HG02870 (cell line): Measurements from ENCODE around the gene PCED1B.
"Not testable (repeated sequence)": the region's sequence is repeated elsewhere in the genome, so short reads cannot be mapped to it uniquely, and the experiment has no call there.

Source experiments
- ATAC-seq: cut with Tn5 transposase; IDR thresholded peaks from one replicate; pipeline ENCODE4 v1.9.1; 2021; ENCODE audit warnings: mild to moderate bottlenecking, moderate library complexity; ENCODE audit not compliant: unreplicated experiment

PCED1B gene, protein sequence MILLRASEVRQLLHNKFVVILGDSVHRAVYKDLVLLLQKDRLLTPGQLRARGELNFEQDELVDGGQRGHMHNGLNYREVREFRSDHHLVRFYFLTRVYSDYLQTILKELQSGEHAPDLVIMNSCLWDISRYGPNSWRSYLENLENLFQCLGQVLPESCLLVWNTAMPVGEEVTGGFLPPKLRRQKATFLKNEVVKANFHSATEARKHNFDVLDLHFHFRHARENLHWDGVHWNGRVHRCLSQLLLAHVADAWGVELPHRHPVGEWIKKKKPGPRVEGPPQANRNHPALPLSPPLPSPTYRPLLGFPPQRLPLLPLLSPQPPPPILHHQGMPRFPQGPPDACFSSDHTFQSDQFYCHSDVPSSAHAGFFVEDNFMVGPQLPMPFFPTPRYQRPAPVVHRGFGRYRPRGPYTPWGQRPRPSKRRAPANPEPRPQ

DNA sequence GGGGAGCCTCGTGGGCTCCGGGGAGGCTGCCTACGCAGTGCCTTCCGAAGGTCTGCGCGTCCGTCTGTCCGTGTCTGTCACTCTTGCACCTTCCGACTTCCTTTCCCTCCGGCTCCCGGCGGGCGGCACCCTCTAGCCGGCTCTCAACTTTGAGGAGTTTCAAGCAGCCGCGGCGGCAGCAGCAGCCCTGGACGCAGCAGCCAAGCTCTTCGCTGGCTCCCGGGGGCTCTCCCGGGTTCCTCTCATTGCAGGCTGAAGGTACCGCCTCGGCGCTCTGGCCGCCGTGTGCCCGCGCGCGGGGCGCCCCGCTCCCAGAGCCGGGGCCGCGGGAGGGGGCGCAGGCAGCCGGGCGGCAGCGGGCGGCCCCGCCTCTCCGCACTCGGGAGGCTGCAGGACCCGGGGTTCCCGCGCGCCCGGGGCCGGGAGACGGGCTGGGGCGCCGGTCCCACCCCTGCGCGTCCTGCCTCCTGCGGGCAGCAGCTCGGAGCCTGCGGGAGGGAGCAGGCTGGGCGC lies at the start of gene PCED1B, which contains the start of gene AMIGO2:
Gene PCED1B (plus strand): TSS at position 154 of the 513 bp plus-strand sequence. CDS start 155,443 bp downstream, outside the sequence.
Gene AMIGO2 (minus strand): TSS at position 492 of the 513 bp plus-strand sequence. CDS start 957 bp downstream, outside the sequence.
- peak; percentile 64 for ATAC-seq

DNA sequence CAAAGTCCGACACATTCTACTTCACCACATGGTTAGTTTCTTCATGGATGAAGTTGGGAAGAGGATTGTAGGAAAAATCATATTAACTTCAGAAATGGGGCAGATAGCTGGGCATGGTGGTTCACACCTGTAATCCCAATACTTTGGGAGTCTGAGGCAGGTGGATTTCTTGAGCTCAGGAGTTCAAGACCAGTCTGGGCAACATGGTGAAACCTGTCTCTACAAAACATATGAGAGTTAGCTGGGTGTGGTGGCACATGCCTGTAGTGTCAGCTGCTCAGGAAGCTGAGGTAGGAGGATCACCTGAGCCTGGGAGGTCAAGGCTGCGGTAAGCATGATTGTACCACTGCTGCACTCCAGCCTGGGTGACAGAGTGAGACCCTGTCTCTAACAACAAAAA lies 49.5 kb upstream of the PCED1B start:
- ATAC-seq: no peak

DNA sequence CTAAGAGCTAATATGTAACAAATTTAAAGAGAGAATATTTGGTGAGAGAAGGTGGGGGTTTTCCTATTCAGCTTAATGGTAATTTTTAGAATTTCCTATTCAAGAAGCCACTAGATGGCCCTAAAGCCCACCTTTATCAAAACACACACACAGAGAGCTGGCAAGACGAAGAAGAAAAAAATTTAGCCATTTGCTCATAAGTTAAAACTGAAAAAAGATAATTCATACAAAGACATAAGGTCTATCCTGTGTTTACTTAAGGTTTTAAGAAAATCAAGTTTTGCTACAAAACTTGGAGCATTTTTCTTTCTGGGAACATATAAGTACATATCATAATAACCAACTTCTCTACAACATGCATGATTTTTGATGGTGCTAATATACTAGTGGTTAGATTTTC lies 46.8 kb upstream of the PCED1B start:
- no peak for ATAC-seq

DNA sequence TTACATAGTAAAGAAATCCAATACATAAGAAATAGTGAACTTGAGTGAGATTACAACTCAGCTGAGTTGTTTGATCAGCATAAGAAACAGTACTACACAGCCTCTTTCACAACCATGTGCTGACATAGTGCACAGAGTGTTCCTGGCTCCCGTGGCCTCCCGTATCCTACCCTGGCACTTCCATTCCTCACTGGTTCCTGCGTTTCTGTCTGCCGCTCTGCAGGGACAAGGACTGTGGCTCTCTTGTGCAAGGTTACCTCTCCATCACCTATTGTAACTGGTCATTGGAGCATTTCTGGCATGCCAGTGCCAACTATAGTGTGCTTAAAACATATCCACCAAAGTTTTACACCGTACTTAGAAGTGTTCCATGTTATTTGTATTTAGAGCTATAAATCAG lies 46.3 kb upstream of the PCED1B start:
- ATAC-seq: no peak

DNA sequence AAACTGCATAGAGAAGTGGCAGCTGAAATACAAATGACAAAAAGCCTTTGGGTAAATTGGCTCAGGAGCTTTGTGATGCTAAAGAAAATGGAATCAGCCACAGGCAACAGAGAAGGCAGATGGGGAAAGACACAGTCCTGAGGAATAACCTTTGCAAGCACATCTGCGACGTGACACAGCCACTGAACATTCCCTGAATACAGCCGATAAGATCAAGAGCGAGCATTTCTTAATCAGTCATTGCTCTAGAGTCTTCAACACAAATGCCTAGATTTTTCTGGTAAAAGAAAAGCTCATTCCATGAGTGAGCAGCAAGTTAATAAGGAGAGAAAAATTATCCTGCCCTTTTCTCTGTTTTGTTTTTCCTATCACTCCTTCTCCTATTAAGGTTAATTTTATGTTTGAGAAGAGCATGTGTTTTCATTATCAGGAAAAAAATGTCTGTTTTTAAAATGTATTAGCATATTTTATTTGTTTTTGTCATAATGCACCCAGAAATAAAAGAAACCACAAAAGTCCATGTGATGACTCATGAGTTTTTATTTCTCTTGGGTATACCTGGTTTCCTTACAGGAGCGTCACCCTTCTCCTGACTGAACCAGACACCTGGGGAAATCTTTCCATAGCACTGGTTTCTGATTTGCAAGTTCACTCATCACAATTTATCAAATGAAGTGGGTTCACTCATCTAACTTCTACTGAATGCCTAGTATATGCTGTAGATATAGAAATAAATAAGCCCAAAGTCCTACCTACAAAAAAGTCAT lies 45.4 kb upstream of the PCED1B start:
- no peak for ATAC-seq

DNA sequence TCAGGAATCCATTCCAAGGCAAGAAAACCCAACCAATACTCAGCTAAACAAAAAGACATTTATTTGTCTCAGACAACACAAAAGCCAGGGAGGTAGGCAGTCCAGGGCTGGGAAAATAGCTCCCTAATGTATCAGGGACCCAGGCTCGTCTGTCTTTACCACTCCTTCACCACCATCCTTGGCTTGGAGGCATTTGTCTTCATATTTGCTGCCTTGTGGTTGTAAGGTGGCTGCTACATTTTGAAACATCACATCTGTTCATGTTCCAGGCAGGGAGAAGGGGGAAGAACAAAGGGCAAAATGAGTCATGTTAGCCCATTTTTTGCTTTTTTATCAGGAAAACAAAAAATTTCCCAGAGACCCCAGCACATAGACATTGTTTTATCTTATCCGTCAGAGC lies 44.8 kb upstream of the PCED1B start:
- ATAC-seq: no peak

DNA sequence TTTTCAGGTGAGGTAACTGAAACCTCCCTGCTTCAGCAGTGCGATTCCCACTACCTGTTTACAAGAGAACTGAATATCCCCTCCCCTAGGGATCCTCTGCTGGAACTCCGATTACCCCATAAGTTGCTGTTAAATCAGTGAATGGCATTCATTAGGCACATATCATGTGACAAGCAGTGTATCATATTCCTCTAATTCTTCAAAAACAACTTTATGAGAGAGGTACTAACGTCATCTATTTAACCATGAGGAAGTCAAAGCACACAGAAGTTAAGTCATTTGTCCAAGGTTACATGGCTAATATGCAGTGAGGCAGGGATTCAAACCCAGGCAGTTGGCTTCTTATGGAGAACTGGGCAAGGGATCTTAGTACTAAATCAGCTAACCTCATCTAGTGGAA lies 43.9 kb upstream of the PCED1B start:
- ATAC-seq: no peak

DNA sequence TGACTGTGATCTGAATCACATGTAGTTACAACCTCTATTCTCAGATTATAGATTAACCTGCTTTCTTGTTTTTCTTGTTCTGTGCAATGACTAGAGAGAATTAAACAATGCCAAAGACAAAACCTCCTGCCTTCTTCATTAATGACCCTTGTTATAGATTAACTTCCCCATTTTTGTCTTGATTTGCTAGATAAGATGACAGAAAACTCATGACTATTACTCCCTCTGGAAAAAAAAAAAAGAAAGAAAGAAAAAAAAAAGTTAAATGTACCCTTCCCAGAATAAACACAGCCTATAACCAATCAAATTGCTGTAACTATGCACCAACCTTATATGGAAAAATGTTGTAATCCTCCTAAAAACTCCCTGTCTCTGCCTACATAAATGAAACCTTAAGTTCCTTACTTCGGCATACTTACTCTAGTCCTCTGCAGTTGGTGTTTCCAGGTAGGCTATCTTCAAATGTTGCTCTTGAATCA lies 41.1 kb upstream of the PCED1B start:
- ATAC-seq: no peak

DNA sequence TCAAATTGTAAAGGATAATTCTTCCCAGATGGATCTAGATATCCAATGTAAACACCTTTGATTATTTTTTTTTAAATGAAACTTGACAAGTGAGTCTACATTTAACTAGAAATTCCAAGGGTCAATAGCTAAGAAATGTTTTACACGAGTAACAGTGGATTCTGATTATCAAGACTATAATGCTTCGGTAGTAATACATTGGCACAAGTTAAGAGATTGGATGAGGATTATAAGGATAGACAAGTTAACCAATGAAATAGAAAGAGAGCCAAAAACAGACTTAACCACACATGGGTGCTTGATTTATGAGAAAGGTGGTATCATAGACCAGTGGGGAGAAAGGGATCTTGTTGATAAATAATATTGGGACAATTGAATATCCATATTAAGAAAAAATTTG lies 40.3 kb upstream of the PCED1B start:
- ATAC-seq: no peak

DNA sequence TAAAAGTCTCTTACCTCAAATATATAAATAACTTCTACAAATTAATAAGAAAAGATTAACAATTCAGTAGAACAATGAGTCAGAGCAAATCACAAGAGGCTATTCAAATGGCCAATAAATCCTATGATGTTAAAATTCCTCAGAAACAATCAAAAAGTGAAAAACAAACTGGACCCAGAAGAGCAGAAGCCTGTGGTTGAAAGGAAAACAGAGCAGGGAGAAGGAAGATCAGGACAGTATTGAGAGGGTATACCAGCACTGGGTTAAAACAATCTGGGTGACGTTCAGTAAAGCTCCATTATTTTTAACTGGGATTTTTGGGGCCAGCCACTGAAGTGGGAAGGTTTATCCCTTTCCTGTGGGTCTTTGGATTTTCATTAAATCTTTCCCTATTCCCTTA lies 39.7 kb upstream of the PCED1B start:
- no peak for ATAC-seq

DNA sequence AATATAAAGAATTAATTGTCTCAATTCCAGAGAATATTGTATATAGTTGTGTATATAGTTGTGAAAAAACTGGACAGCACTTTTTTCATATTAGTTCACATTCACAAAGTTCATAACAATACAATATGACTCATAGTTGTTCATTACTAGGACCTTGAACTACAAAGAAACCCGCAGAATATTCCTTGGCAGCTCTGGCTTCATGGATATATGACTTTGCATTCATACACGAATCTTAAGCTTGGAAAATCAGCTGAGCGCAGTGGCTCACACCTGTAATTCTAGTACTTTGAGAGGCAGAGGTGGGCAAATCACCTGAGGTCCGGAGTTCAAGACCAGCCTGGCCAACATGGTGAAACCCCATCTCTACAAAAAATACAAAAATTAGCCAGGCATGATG lies 38.1 kb upstream of the PCED1B start:
- ATAC-seq: no peak

DNA sequence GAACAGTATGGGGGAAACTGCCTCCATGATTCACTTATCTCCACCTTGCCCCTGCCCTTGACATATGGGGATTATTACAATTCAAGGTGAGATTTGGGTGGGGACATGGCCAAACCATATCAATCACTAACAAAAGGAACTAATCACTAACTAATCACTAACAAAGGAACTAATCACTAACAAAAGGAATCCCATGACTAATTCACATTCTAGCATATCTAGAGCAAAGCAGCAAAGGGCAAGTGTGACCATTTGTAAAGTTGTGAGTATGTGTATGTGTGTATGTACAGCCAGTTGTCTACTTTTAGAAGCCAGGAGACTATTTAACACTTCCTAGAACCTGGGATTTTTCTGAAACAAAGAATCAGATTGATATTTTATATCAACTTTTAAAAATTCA lies 30.9 kb upstream of the PCED1B start:
- no peak for ATAC-seq

DNA sequence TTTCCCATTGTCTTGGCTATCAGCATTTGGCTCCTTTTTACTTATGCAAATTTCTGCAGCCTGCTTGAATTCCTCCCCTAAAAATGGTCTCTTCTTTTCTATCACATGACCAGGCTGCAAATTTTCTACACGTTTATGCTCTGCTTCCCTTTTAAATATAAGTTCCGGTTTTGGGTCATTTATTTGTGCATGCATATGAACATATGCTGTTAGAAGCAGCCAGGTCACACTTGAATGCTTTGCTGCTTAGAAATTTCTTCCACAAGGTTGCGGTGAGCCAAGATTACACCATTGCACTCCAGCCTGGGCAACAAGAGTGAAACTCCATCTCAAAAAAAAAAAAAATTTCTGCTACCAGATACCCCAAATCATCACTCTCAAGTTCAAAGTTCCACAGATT lies 28.1 kb upstream of the PCED1B start:
- not testable (repeated sequence) for ATAC-seq

DNA sequence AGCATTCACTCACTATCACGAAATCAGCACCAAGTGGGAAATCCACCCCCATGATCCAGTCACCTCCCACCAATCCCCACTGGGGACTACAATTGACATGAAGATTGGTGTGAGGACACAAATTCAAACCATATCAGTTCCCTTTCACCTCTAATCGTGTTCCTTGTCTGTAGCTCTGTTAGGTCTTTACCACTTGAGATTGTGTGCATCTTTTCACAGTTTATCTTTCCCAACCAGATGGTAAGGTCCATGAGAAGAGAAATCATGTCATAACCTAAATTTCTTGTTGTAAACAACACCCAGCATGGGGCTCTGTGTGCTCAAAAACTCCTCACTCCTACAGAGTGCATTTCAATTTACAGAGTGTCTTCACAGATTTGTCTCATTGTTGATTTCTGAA lies 27.1 kb upstream of the PCED1B start:
- no peak for ATAC-seq

DNA sequence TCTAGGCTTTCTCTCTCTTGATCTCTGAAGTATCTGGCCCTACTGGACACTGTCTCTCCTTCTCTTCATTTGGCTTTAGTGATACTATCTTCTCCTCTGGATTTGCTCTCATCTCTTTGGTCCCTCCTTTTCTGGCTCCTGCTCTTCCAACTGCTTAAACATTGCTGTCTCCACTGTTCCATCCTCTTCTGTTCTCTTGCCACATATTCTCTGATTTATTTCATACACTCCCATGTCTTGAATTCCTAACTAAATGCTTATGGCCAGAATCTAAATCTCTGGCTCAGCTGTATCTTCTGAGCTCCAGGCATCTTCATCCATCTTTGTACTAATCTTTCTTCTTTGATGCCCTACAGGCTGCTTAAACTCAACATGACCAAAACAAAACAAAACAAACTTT lies 25.5 kb upstream of the PCED1B start:
- ATAC-seq: no peak

DNA sequence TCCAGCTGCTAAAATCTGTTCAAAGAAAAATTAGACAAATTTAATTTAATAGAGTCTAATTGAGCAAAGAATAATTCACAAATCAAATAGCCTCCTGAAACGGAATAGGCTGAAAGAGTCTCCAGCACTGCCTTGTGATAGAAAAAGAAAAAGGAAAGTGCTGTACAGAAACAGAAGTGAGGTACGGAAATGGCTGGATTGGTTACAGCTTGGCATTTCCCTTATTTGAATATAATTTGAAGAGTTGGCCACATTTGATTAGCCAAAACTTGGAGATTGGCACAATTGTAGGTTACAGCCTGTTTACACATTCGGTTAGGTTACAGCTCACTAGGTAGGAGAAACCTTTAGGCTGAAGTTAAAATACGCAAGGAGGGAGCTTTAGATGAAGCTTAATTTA lies 24.8 kb upstream of the PCED1B start:
- ATAC-seq: no peak

DNA sequence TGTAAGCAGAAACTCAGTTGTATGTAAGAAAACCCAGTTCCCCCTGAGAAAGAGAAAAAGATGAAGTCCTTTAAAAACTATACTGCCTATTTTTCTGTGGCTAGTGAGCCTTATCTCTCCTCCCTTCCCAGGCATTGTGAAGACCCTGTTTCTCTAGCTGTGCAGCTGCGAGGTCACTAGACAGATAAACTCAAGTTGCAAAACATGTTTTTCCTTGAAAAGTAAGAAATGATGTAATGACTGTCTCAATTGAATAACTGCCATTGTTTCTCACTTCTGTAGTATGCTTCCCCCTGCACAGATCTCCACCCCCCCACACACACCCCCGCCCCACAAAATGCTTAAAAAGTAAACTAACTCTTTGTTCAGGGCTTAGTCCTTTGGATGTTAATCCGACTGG lies 23.6 kb upstream of the PCED1B start:
- ATAC-seq: not testable (repeated sequence)

DNA sequence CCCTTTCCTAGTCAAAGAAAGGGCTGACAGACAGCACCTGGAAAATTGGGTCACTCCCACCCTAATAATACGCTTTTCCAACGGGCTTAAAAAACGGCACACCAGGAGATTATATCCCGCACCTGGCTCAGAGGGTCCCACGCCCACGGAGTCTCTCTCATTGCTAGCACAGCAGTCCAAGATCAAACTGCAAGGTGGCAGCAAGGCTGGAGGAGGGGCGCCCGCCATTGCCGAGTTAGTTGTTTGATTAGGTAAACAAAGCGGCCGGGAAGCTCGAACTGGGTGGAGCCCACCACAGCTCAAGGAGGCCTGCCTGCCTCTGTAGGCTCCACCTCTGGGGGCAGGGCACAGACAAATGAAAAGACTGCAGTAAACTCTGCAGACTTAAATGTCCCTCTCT lies 22.5 kb upstream of the PCED1B start:
- ATAC-seq: not testable (repeated sequence)

DNA sequence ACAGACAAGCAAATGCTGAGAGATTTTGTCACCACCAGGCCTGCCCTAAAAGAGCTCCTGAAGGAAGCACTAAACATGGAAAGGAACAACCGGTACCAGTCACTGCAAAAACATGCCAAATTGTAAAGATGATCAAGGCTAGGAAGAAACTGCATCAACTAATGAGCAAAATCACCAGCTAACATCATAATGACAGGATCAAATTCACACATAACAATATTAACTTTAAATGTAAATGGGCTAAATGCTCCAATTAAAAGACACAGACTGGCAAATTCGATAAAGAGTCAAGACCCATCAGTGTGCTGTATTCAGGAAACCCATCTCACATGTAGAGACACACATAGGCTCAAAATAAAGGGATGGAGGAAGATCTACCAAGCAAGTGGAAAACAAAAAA lies 20.8 kb upstream of the PCED1B start:
- ATAC-seq: not testable (repeated sequence)

DNA sequence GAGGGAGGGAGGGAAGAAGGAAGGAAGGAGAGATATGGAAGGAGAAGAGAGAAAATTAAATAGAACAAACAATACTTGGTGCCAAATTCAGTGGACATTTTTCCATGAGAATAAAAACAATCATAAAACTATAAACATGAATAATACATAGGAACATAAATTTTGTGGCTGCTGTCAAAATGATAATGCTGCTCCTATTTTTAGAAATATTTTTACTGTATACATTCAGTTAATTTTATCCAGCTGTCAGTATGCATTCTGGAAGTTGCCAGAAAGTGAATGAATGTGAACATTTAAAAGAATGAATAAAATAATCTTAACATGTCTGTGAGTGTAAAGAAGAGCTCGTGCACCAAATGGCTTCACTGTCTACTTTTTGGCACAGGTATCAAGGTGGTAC lies 13.9 kb upstream of the PCED1B start:
- no peak for ATAC-seq

DNA sequence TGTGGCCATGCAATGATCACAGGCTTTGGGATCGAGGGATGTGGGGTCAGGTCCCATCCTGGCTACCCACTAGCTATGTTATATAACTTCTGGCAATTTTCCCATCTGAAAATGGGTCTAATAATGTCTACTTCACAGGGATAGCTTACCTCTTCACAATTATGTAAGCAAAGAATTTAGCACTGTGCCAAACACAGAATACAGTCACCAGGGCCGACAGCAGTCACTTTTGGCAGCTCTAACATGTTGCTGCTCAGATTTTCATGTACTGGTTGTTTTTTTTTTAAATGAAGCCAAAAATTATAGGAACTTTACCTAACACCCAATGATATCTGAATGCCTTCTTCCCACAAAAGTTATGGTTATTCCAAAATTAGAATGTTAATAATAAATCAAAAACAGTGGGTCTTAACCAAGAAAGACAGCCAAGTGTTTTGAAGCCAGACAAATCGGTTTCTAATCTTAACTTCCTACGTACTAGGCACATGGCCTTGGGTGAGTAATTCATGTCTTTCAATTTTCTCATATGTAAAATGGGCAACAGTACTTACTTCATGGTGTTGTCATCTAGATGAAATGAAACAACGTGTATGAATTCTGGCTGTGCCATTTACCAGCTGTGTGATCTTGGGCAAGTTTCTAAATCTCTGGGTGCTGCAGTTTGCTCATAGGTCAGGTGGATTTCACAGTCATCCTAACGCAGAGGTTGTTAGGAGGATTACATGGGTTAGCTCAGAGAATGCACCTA lies 13.0 kb upstream of the PCED1B start:
- peak; percentile 83 for ATAC-seq
